HuH-7 (cell line): ENCODE data around the gene PSG1.
"Not testable (repeated sequence)": the region's sequence is repeated elsewhere in the genome, so short reads cannot be mapped to it uniquely, and the experiment has no call there.

ENCODE experiments used
- DNase-seq: peaks from one replicate; pipeline ENCODE4 v3.0.0; 2011; ENCODE audit warnings: low spot score

Gene PSG1

GRCh38 chr19:42821306-42821977, 58.1 kb downstream of the PSG1 start:
- not testable (repeated sequence) for DNase-seq

- not testable (repeated sequence) for DNase-seq
Measured at GRCh38 chr19:42819960-42820650, 59.4 kb downstream of the PSG1 start.

GRCh38 chr19:42816894-42817293, 62.6 kb downstream of the PSG1 start:
- no peak for DNase-seq
